GM18517 (cell line): Measurements from ENCODE around the gene NUDT8.
"Not testable (repeated sequence)": the region's sequence is repeated elsewhere in the genome, so short reads cannot be mapped to it uniquely, and the experiment has no call there.

ENCODE experiments used
- ATAC-seq: cut with Tn5 transposase; IDR thresholded peaks from one replicate; pipeline ENCODE4 v1.9.1; 2021; ENCODE audit warnings: mild to moderate bottlenecking, moderate library complexity; ENCODE audit not compliant: unreplicated experiment

NUDT8 gene

DNA sequence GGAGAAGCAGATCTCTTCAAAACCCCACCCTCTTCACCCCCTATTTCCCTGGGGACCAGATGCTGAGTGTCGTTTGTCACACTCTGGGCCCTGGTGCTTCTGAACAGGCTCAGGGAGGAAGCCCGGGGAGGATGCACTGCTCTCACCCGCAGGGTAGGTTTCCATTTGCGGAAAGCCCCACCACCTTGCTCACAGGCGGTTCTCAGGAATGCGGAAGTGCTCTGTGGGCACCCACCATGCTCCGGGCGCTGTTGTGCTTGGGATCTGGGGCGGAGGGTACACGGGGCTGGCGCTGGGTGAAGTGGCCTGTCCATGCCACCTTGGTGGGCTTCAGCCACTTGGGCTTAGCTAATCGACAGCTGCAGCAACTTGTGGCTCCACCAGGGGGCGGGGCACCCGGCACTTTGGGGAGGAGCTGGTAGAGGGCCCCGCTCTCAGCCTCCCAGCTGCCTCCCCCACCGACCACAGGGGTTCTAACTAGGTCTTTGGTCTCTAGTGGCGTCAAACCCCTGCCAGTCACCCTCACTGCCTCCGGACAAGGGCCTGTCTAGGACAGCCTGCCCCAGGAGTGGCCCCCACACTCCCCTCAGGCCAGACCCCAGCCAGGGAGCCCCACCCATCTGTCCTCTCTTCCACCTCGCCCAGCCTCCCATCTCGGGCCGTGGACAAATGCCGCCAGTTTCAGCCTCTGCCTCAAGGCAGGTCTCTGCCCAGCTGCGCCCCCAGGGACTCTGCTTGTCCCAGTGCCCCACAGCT, 15.6 kb downstream of the NUDT8 start:
- peak; percentile 75 for ATAC-seq

DNA sequence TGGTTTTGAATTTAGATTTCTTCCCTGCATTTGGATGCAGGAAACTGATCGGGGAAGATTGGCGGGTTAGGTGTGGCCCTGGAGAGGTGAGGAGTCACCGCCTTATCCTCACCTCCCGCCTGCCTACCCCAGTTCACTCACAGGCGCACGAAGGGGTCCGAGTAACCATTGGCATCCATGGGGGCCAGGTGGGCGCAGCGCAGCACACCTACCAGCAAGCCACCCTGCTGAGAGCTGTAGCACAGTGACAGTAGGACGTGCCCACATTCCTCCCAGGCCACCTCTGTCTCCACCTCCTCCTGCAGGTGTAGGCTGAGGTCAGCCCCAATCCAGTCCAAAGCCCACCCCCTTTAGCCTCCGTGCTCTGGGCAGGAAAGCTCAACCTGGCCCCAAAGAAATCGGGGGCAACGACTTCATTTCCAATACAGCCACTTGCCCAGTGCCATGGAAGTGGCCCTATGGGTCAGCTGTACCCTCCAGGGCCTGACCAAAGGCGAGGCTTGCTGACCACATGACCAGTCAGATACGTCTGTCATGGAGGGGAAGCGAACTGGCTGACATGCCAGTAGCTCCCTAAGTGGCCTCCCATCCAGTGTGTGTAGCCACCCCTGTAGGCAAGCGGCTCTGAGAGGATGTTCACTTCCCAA, 16.3 kb downstream of the NUDT8 start:
- no peak for ATAC-seq

DNA sequence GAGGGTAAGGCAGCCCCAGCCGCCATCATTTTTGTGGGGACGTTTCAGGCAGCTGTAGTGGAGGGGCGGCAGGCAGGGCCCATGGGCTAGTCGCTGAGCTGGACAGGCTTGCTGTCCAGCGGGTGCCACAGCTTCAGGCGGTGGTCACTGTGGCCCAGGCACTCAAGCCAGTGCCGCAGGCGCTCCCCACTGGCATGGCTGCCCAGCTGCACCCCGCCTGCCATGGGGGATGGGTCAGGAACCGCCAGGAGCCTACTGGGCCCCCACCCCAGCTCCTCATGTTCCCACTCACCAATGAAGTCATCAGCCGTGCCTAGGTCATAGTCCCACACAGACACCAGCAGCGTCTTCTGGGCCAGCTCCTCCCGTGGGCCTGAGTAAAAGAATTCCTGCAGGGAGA, 17.0 kb downstream of the NUDT8 start:
- no peak for ATAC-seq

GRCh38 chr11:67611704-67612587, 17.8 kb downstream of the NUDT8 start:
- ATAC-seq, result no peak

GRCh38 chr11:67611165-67611564, 18.6 kb downstream of the NUDT8 start:
- no peak for ATAC-seq

- no peak for ATAC-seq
Measured at GRCh38 chr11:67610302-67610868, 19.4 kb downstream of the NUDT8 start.

DNA sequence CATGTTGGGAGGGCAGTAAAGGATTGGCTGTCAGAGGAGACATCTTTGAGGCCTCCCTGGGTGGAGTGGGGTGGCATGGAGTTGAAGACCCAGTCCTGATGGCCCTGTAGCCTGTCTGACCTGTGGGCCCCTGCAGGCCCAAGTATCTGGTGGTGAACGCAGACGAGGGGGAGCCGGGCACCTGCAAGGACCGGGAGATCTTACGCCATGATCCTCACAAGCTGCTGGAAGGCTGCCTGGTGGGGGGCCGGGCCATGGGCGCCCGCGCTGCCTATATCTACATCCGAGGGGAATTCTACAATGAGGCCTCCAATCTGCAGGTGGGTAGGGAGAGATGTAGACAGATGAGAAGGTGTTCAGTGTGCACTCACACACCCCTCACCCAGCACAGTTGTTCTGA, 20.4 kb downstream of the NUDT8 start:
- ATAC-seq, result no peak

GRCh38 chr11:67608486-67608885, 21.3 kb downstream of the NUDT8 start:
- ATAC-seq, result no peak

DNA sequence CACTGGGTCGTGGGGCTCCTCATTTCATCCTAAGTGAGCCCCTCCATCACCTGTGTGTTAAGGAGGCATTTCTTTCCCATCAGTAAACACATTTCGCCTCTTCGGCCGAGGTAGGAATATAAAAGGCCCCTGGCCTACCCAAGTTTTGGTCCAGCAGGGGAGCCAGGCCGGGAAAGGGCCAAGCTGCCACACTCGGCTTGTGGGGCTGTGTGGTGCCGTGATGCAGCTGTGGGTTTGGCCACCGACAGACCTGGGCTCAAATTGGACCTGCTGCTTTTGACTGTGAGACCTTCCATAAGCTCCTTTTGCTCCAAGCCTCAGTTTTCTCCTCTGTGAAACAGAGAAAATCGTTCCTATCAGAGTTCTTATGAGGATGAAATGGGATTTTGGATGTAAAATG, 22.2 kb downstream of the NUDT8 start:
- no peak for ATAC-seq

DNA sequence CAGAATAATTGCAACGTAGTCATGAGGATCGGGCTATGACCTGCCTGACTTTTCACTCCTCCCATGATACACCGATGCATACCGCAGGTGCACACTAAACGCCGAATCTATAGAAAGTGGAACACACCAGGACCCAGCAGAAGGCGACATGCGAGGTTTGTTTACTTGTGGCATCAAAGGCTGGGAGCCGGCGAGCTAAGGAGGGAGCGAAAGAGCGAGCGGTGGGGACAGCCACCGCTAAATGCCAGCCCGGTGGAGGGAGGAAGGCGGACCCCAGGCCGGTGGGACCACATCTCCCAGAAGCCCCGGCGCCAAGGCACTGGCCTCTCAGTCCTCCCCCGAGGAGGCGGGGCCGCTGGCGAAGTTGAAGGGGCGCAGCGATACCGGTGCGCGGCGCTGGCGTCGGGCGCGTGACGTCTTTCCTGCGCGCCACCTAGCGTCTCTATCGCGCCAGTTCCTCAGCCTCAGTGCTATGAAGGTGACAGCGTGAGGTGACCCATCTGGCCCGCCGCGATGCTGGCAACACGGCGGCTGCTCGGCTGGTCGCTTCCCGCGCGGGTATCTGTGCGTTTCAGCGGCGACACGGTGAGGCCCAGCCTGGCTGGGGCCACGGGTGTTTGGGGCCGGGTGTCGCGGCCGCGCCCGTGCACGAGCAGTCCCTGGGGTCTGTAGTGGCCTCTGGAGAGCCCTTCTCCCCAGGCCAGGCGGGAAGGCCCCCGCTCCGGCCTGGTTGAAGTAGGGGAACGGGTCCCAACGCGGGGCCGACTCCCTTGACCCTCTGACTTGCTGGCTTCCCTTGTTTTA, 23.0 kb downstream of the NUDT8 start, which contains the start of gene NDUFV1:
TSS of gene NDUFV1 (plus strand) at position 445 of the 804 bp plus-strand sequence. CDS start at position 514, 69 bp downstream.
- ATAC-seq, result peak; percentile 93

DNA sequence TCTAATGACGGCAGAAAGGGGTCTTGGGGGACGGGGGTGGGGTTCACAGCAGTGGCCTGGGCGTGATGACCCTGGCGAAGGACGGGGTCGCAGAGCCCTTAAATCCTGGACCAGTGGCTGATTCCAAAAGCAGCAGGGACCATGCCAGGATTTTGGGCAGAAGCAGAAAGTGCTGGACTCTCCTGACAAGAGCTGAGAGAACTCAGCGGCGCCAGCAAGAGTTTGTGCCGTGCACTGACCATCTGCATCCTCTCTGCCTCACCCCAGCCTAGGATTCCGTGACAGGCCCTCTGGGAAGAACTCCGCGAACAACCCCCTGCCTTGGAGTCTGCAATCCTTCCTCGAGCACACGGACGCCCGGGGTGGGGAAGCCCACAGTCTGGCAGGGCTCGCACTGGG, 23.6 kb downstream of the NUDT8 start:
- no peak for ATAC-seq

- ATAC-seq, result no peak
Measured at GRCh38 chr11:67605231-67606011, 24.3 kb downstream of the NUDT8 start.

DNA sequence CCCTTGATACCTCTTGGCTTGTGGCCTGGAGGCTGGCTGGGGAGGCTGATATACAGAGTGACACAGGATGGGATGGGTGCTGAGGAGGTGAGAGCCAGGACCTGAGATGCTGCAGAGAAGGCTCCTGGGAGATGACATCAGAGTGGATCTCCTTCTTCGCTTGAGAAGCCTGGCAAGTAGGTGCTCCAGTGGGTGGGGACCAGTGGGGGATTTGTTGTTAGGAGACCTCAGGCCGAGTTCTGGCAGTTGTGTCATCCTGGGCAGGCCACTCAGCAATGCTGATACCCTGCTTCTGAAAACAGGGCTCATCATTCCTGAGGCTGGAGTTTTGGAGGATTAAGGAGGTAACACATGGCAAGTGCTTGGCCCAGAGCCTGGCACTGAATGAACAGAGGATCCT, 24.9 kb downstream of the NUDT8 start:
- no peak for ATAC-seq

DNA sequence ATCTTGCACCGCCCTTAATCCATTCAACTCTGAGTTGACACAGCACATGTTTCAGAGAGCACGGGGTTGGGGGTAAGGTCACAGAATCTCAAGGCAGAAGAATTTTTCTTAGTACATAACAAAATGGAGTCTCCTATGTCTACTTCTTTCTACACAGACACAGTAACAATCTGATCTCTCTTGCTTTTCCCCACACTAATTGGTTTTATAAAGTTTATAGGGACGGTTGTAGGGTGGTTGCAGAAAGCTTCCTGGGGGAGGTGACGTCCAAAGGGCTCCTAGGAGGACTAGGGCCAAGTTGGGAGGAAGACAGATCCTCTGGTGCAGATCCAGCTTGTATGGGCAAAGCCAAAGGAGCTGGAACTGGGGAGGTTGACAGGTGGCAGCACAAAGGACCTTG, 25.6 kb downstream of the NUDT8 start:
- ATAC-seq, result not testable (repeated sequence)

GRCh38 chr11:67601098-67601497, 28.6 kb downstream of the NUDT8 start:
- no peak for ATAC-seq

DNA sequence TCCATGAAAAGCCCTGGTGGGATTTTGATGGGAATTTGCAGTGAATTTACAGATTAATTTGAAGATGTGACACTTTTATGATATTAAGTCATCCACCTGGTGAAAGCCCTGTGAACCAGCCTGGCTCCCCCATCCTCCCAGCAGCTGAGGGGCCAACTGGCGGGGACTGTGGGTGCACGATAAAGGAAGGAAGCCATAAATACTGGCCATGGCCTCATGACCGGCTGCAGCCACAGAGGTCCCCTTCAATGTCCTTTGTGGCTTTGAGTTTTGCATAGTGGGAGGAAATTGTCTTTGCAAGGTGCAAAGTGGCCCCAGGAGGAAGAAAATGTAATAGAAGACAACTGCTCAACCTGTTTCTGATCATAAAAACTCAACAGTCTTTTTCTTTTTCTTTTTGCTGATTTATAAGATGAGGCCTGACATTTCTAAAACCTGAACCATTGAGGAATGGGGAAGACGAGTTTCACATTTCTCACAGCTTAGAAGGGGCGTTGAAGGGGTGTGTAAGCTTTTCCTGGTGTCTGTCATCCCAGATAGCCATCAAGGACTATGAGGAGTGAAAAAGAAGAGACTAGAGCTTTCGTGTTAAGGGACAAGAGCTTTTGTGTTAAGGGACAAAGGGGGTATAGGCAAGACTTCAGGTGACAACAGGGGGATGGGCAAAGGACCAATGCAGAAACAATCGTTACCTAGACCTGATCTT, 29.3 kb downstream of the NUDT8 start:
- ATAC-seq, result peak; percentile 77

GRCh38 chr11:67599149-67599548, 30.6 kb downstream of the NUDT8 start:
- no peak for ATAC-seq

DNA sequence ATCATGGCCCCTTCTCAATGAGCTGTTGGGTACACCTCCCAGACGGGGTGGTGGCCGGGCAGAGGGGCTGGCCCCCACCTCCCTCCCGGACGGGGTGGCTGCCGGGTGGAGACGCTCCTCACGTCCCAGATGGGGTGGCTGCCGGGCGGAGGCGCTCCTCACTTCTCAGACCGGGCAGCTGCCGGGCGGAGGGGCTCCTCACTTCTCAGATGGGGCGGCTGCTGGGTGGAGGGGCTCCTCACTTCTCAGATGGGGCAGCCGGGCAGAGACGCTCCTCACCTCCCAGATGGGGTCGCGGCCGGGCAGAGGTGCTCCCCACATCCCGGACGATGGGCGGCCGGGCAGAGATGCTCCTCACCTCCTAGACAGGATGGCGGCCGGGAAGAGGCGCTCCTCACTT, 31.8 kb downstream of the NUDT8 start:
- ATAC-seq, result not testable (repeated sequence)

GRCh38 chr11:67597458-67597857, 32.3 kb downstream of the NUDT8 start:
- ATAC-seq, result not testable (repeated sequence)
